Testis (tissue), 2 donors: ENCODE data around the gene DBN1.

Experiments
- CTCF ChIP-seq, 3 experiments: fragments of 450-650 bp in 2 of 3; fragments of 200-600 bp in 1 of 3; sonication (generic) in 1 of 3; IDR thresholded peaks; one replicate each; pipeline ENCODE4 v1.5.1; 2016 to 2019; ENCODE audit warnings: antibody characterized with exemption in 3 of 3, mild to moderate bottlenecking in 2 of 3, moderate library complexity in 1 of 3
- POLR2A ChIP-seq: fragments of 450-650 bp; IDR thresholded peaks from one replicate; pipeline ENCODE4 v1.6.1; 2017; ENCODE audit warnings: antibody characterized with exemption, mild to moderate bottlenecking, moderate library complexity

GRCh38 chr5:177513500-177513899 is 40.1 kb upstream of the DBN1 start:
- TF ChIP-seq CTCF (IDR thresholded peaks at IDR 0.05) (no peak), POLR2A (no peak)
